Mucosa of descending colon (tissue), 3 donors: Measurements from ENCODE around the gene TREML4. TPM values are rescaled to one million over a fixed set of nuclear protein-coding genes. Genes with fewer than 3 reads are reported as not detected.

ENCODE experiments used
- ATAC-seq: fragments of 200-7000 bp; cut with Tn5 transposase; one replicate; pipeline ENCODE4 v1.9.1; 2020; ENCODE audit warnings: mild to moderate bottlenecking, moderate library complexity
- DNase-seq, 3 donors: peaks; one replicate each; pipeline ENCODE4 v3.0.0-alpha.2; 2020
- H3K36me3 ChIP-seq: fragments of 200-600 bp; one replicate; pipeline ENCODE4 v1.8.0; 2021; ENCODE audit warnings: low read depth, mild to moderate bottlenecking
- H3K4me1 ChIP-seq: fragments of 200-600 bp; one replicate; pipeline ENCODE4 v1.8.0; 2021; ENCODE audit warnings: low read depth, mild to moderate bottlenecking
- H3K4me3 ChIP-seq: fragments of 200-600 bp; one replicate; pipeline ENCODE4 v1.8.0; 2021; ENCODE audit warnings: mild to moderate bottlenecking
- H3K9me3 ChIP-seq: fragments of 200-600 bp; one replicate; pipeline ENCODE4 v1.8.0; 2021; ENCODE audit warnings: mild to moderate bottlenecking
- CTCF ChIP-seq: fragments of 200-600 bp; IDR thresholded peaks from one replicate; pipeline ENCODE4 v1.8.0; 2022; ENCODE audit warnings: antibody characterized with exemption, mild to moderate bottlenecking
- intact Hi-C, 2 donors: fragments of 100-400 bp; cut with DNase I in 1 of 2; cut with micrococcal nuclease in 1 of 2; formaldehyde crosslinking; loops; one replicate each; pipeline versions ENCODE4 v1.11.0 to v1.11.1; 2022; cut with DNase I, micrococcal nuclease
- total RNA-seq, 3 donors: library from RNA; stranded (reverse); fragmentation: NEBNext Ultra II Directional in 2 of 3; extraction: Animal tissue kit (Norgen Biotek cat#: 25700) in 2 of 3; gene quantifications; one replicate each; pipeline versions ENCODE4 v1.2.1 to v1.2.4, GENCODE V29; 2021 to 2023
- donor health status: DM: no; HTN: no; CAD: no; lungs with moderate emphysema.
- donor health status: DM: no; HTN: no; CAD: no.
- donor health status: DM: no; HTN: yes; CAD: no.

TREML4 gene
- total RNA-seq, 3 donors from 2014 or later, result not detected

GRCh38 chr6:41284726-41285125 lies 56.6 kb downstream of the TREML4 start:
- Histone ChIP-seq H3K4me3 (no peak overlapping the region), H3K36me3 (no peaks in the 10 kb centered on the region), H3K9me3 (no peaks in the 10 kb centered on the region), H3K4me1 (no peaks in the 10 kb centered on the region)
- DNase-seq (no peak), ATAC-seq (no peak)
- intact Hi-C loops, result no loop called here
- TF ChIP-seq CTCF, result no peak

GRCh38 chr6:41286544-41287346 lies 58.6 kb downstream of the TREML4 start, which contains the start of gene TREM1:
Gene TREM1 (minus strand): TSS chr6:41286682. CDS start chr6:41286655, 27 bp downstream.
- Histone ChIP-seq H3K36me3 (no peaks in the 10 kb centered on the region), H3K4me3 (no peak within 1 kb of the TSS), H3K4me1 (no peaks in the 10 kb centered on the region), H3K9me3 (no peaks in the 10 kb centered on the region)
- DNase-seq (peak in 1 of 3 donors; percentile 23), ATAC-seq (peak; percentile 55)
- no peak for TF ChIP-seq CTCF
- intact Hi-C loops, result no loop called here

GRCh38 chr6:41288030-41288753 lies 60.0 kb downstream of the TREML4 start:
- Histone ChIP-seq H3K9me3 (no peaks in the 10 kb centered on the region), H3K4me1 (no peaks in the 10 kb centered on the region), H3K4me3 (no peak overlapping the region), H3K36me3 (no peaks in the 10 kb centered on the region)
- ATAC-seq, result no peak
- no peak for DNase-seq
- intact Hi-C loops, result no loop called here
- TF ChIP-seq CTCF, result no peak

Other genes with a start within 250 kb of the TREML4 start
- gene UNC5CL, start 189.1 kb upstream of the TREML4 start, total RNA-seq, result 1 to 10 TPM; 3.4 to 9.7 (median 7.4) TPM
- under 1 TPM in 1 of 3 donors, not detected in 2; 0.48 TPM for gene TSPO2, start 185.9 kb upstream of the TREML4 start, total RNA-seq
- gene APOBEC2, start 175.1 kb upstream of the TREML4 start, total RNA-seq, result not detected
- gene OARD1, start 156.0 kb upstream of the TREML4 start, total RNA-seq, result 10 to 100 TPM; 23.0 to 37.4 (median 23.7) TPM
- 10 to 100 TPM; 19.0 to 20.9 (median 20.2) TPM for gene NFYA, start 155.4 kb upstream of the TREML4 start, total RNA-seq
- gene TREML1, start 74.0 kb upstream of the TREML4 start, total RNA-seq, result under 1 TPM in 1 of 3 donors, not detected in 2; 0.35 TPM
- 1 to 10 TPM in 1 of 3 donors, under 1 TPM in 2; 0.29 to 1.3 (median 0.67) TPM for gene TREM2, start 65.2 kb upstream of the TREML4 start, total RNA-seq
- not detected for gene TREML2, start 27.2 kb upstream of the TREML4 start, total RNA-seq
- 1 to 10 TPM in 2 of 3 donors, not detected in 1; 1.2 to 2.0 TPM for gene TREM1, start 58.3 kb downstream of the TREML4 start, total RNA-seq
- gene NCR2, start 107.3 kb downstream of the TREML4 start, total RNA-seq, result under 1 TPM in 1 of 3 donors, not detected in 2; 0.25 TPM